CD8-positive, alpha-beta memory T cell (primary cell): ENCODE data around the gene TIAM1. TPM values are rescaled to one million over a fixed set of nuclear protein-coding genes. Genes with fewer than 3 reads are reported as not detected.
A peak's percentile ranks its signal among the peaks of the same experiment; 100 is the strongest.

Experiments used
- CTCF ChIA-PET: fragments of 350-600 bp; sonication (Branson Sonifier 250); formaldehyde crosslinking; loops from one replicate; lab custom pipeline; 2021; ENCODE audit warnings: antibody characterized with exemption; lab: Charles Lee
- POLR2A ChIA-PET: fragments of 350-600 bp; sonication (Branson Sonifier 250); formaldehyde crosslinking; loops from one replicate; lab custom pipeline; 2021; ENCODE audit warnings: antibody characterized with exemption; lab: Charles Lee
- DNase-seq, 5 donors: peaks; one replicate each; pipeline versions ENCODE4 v3.0.0 to v3.0.0-alpha.2; 2020 to 2022; ENCODE audit warnings: mixed read lengths in 1 of 5
- H3K27ac ChIP-seq: one replicate; pipeline ENCODE4 v1.7.0; 2013; ENCODE audit warnings: low read depth, mild to moderate bottlenecking, low read length, moderate library complexity
- H3K27me3 ChIP-seq: 2 replicates; pipeline ENCODE4 v1.7.0; 2013; ENCODE audit warnings: low read length, mild to moderate bottlenecking; ENCODE audit not compliant: insufficient read depth, poor library complexity, severe bottlenecking
- H3K36me3 ChIP-seq: 2 replicates; pipeline ENCODE4 v1.7.0; 2013; ENCODE audit warnings: mild to moderate bottlenecking, low read length, moderate library complexity; ENCODE audit not compliant: insufficient read depth
- H3K4me1 ChIP-seq: 2 replicates; pipeline ENCODE4 v1.7.0; 2013; ENCODE audit warnings: mild to moderate bottlenecking, low read length, moderate library complexity; ENCODE audit not compliant: insufficient read depth
- H3K4me3 ChIP-seq: 2 replicates; pipeline ENCODE4 v1.7.0; 2013; ENCODE audit warnings: mild to moderate bottlenecking, low read length
- H3K9me3 ChIP-seq: 2 replicates; pipeline ENCODE4 v1.7.0; 2013; ENCODE audit warnings: mild to moderate bottlenecking, low read length
- H3K27ac Mint-ChIP-seq, 8 donors: one replicate each; pipeline ENCODE4 v1.8.0; 2020 to 2021; ENCODE audit warnings: mixed read lengths in 8 of 8, mild to moderate bottlenecking in 6 of 8, inconsistent platforms in 3 of 8, moderate library complexity in 3 of 8
- H3K27me3 Mint-ChIP-seq, 2 donors: one replicate each; pipeline ENCODE4 v1.8.0; 2020 to 2021; ENCODE audit warnings: mixed read lengths in 2 of 2, mild to moderate bottlenecking in 1 of 2, moderate library complexity in 1 of 2
- H3K36me3 Mint-ChIP-seq, 3 donors: one replicate each; pipeline ENCODE4 v1.8.0; 2020 to 2021; ENCODE audit warnings: mixed read lengths in 3 of 3, inconsistent platforms in 1 of 3, mild to moderate bottlenecking in 1 of 3
- H3K4me1 Mint-ChIP-seq, 3 donors: one replicate each; pipeline ENCODE4 v1.8.0; 2020 to 2021; ENCODE audit warnings: mixed read lengths in 3 of 3, inconsistent platforms in 1 of 3, mild to moderate bottlenecking in 1 of 3
- H3K4me3 Mint-ChIP-seq, 7 donors: one replicate each; pipeline ENCODE4 v1.8.0; 2020 to 2021; ENCODE audit warnings: mixed read lengths in 7 of 7, mild to moderate bottlenecking in 6 of 7, moderate library complexity in 4 of 7, inconsistent platforms in 2 of 7
- H3K9me3 Mint-ChIP-seq, 5 donors: one replicate each; pipeline ENCODE4 v1.8.0; 2020 to 2022; ENCODE audit warnings: mixed read lengths in 5 of 5, mild to moderate bottlenecking in 3 of 5, moderate library complexity in 2 of 5, inconsistent platforms in 1 of 5
- polyA plus RNA-seq: library from polyadenylated mRNA; unstranded; fragments of 300-500 nt; fragmentation: Illumina TruSeq; gene quantifications from one replicate; pipeline ENCODE4 v1.2.3, GENCODE V29; 2021
- total RNA-seq, 2 experiments: library from RNA; stranded (reverse); gene quantifications; one replicate each; pipeline ENCODE4 v1.2.3, GENCODE V29; 2021

Gene TIAM1
- total RNA-seq (10 to 100 TPM; 37.3 to 37.4 TPM), polyA plus RNA-seq (6.3 TPM)

- Histone ChIP-seq H3K4me3 (peak within 1 kb of the TSS; percentile 55), H3K27me3 (peaks cover 19% of the 10 kb centered on the region), H3K9me3 (no peaks in the 10 kb centered on the region), H3K4me1 (peaks cover 17% of the 10 kb centered on the region), H3K36me3 (no peaks in the 10 kb centered on the region), H3K27ac (no peak within 1 kb of the TSS)
- peak in 1 of 5 donors; percentile 7 for DNase-seq
- Mint-ChIP-seq H3K4me3 (peak within 1 kb of the TSS; percentile 78 to 94 (median 86)), H3K9me3 (no peaks in the 10 kb centered on the region), H3K27ac (peak within 1 kb of the TSS in 3 of 8 donors; percentile 81 to 92 (median 86)), H3K36me3 (peaks cover 0 to 3% (median 2%) of the 10 kb centered on the region in 3 donors), H3K4me1 (peaks cover 8 to 58% (median 25%) of the 10 kb centered on the region in 3 donors), H3K27me3 (peaks cover 12 to 51% of the 10 kb centered on the region in 2 donors)
- POLR2A ChIA-PET: no interaction called here
- CTCF ChIA-PET: no interaction called here
Measured at GRCh38 chr21:31343680-31344480, at the start of gene TIAM1. Gene TIAM1 (minus strand): TSS chr21:31344261. CDS start chr21:31266972, 77,289 bp downstream.

GRCh38 chr21:31387560-31388186 is 43.6 kb upstream of the TIAM1 start:
- Mint-ChIP-seq H3K27me3 (peaks cover 0 to 6% of the 10 kb centered on the region in 2 donors), H3K4me1 (no peaks in the 10 kb centered on the region), H3K4me3 (no peak overlapping the region), H3K9me3 (peaks cover 0 to 2% (median 0%) of the 10 kb centered on the region in 5 donors), H3K36me3 (no peaks in the 10 kb centered on the region), H3K27ac (peak overlapping the region in 1 of 8 donors; percentile 78)
- no peak overlapping the region for H3K27ac ChIP-seq
- ChIA-PET CTCF (no interaction called here), POLR2A (no interaction called here)
- no peaks in the 10 kb centered on the region for H3K9me3 ChIP-seq
- H3K27me3 ChIP-seq: no peaks in the 10 kb centered on the region
- DNase-seq: no peak
- no peak overlapping the region for H3K4me3 ChIP-seq
- no peaks in the 10 kb centered on the region for H3K4me1 ChIP-seq
- no peaks in the 10 kb centered on the region for H3K36me3 ChIP-seq

- Mint-ChIP-seq H3K36me3 (no peaks in the 10 kb centered on the region), H3K4me1 (no peaks in the 10 kb centered on the region), H3K27ac (no peak overlapping the region), H3K9me3 (no peaks in the 10 kb centered on the region), H3K4me3 (no peak overlapping the region), H3K27me3 (peaks cover 0 to 6% of the 10 kb centered on the region in 2 donors)
- H3K36me3 ChIP-seq: no peaks in the 10 kb centered on the region
- ChIA-PET POLR2A (no interaction called here), CTCF (no interaction called here)
- H3K27ac ChIP-seq: no peak overlapping the region
- no peaks in the 10 kb centered on the region for H3K4me1 ChIP-seq
- no peak overlapping the region for H3K4me3 ChIP-seq
- no peaks in the 10 kb centered on the region for H3K9me3 ChIP-seq
- H3K27me3 ChIP-seq: no peaks in the 10 kb centered on the region
- DNase-seq: no peak
Measured at GRCh38 chr21:31386006-31386405, 41.9 kb upstream of the TIAM1 start.

- no peak overlapping the region for H3K4me3 Mint-ChIP-seq
- no peaks in the 10 kb centered on the region for H3K36me3 Mint-ChIP-seq
- Histone ChIP-seq H3K27me3 (no peaks in the 10 kb centered on the region), H3K4me1 (no peaks in the 10 kb centered on the region), H3K9me3 (no peaks in the 10 kb centered on the region), H3K27ac (no peak overlapping the region), H3K36me3 (no peaks in the 10 kb centered on the region), H3K4me3 (no peak overlapping the region)
- DNase-seq: no peak
- no peak overlapping the region for H3K27ac Mint-ChIP-seq
- ChIA-PET POLR2A (no interaction called here), CTCF (no interaction called here)
- no peaks in the 10 kb centered on the region for H3K4me1 Mint-ChIP-seq
- peaks cover 5 to 6% of the 10 kb centered on the region in 2 donors for H3K27me3 Mint-ChIP-seq
- H3K9me3 Mint-ChIP-seq: no peaks in the 10 kb centered on the region
Measured at GRCh38 chr21:31383770-31384169, 39.7 kb upstream of the TIAM1 start.

- H3K27me3 Mint-ChIP-seq: peaks cover 5 to 6% of the 10 kb centered on the region in 2 donors
- CTCF ChIA-PET: no interaction called here
Measured at GRCh38 chr21:31382060-31382459, 38.0 kb upstream of the TIAM1 start.

GRCh38 chr21:31376301-31376700 is 32.2 kb upstream of the TIAM1 start:
- ChIA-PET CTCF (no interaction called here), POLR2A (no interaction called here)
- Histone ChIP-seq H3K27me3 (no peaks in the 10 kb centered on the region), H3K9me3 (no peaks in the 10 kb centered on the region), H3K36me3 (no peaks in the 10 kb centered on the region), H3K4me3 (no peak overlapping the region), H3K27ac (no peak overlapping the region), H3K4me1 (no peaks in the 10 kb centered on the region)
- H3K9me3 Mint-ChIP-seq: peaks cover 0 to 2% (median 0%) of the 10 kb centered on the region in 5 donors
- peaks cover 0 to 5% of the 10 kb centered on the region in 2 donors for H3K27me3 Mint-ChIP-seq
- no peaks in the 10 kb centered on the region for H3K4me1 Mint-ChIP-seq
- H3K4me3 Mint-ChIP-seq: no peak overlapping the region
- no peak overlapping the region for H3K27ac Mint-ChIP-seq
- peaks cover 0 to 2% (median 0%) of the 10 kb centered on the region in 3 donors for H3K36me3 Mint-ChIP-seq
- DNase-seq: no peak

More at GRCh38 chr21:31382060-31382459, 38.0 kb upstream of the TIAM1 start:
- POLR2A ChIA-PET: no interaction called here
- Mint-ChIP-seq H3K27ac (no peak overlapping the region), H3K4me1 (no peaks in the 10 kb centered on the region), H3K36me3 (peaks cover 0 to 2% (median 0%) of the 10 kb centered on the region in 3 donors), H3K4me3 (no peak overlapping the region), H3K9me3 (peaks cover 0 to 2% (median 0%) of the 10 kb centered on the region in 5 donors)
- Histone ChIP-seq H3K36me3 (no peaks in the 10 kb centered on the region), H3K27ac (no peak overlapping the region), H3K4me3 (no peak overlapping the region), H3K27me3 (no peaks in the 10 kb centered on the region), H3K4me1 (no peaks in the 10 kb centered on the region), H3K9me3 (no peaks in the 10 kb centered on the region)
- no peak for DNase-seq

GRCh38 chr21:31374395-31374794 is 30.3 kb upstream of the TIAM1 start:
- H3K27me3 ChIP-seq: no peaks in the 10 kb centered on the region
- Mint-ChIP-seq H3K36me3 (peaks cover 0 to 2% (median 0%) of the 10 kb centered on the region in 3 donors), H3K27me3 (peaks cover 0 to under 1% of the 10 kb centered on the region in 2 donors), H3K4me1 (no peaks in the 10 kb centered on the region), H3K27ac (no peak overlapping the region), H3K9me3 (peaks cover 0 to 2% (median 0%) of the 10 kb centered on the region in 5 donors), H3K4me3 (no peak overlapping the region)
- H3K4me1 ChIP-seq: no peaks in the 10 kb centered on the region
- no peaks in the 10 kb centered on the region for H3K9me3 ChIP-seq
- H3K4me3 ChIP-seq: no peak overlapping the region
- H3K36me3 ChIP-seq: no peaks in the 10 kb centered on the region
- no peak for DNase-seq
- CTCF ChIA-PET: no interaction called here
- POLR2A ChIA-PET: no interaction called here
- H3K27ac ChIP-seq: no peak overlapping the region

- peaks cover 0 to 3% (median 0%) of the 10 kb centered on the region in 5 donors for H3K9me3 Mint-ChIP-seq
- H3K4me3 ChIP-seq: no peak overlapping the region
- no peak overlapping the region for H3K4me3 Mint-ChIP-seq
- CTCF ChIA-PET: no interaction called here
- H3K36me3 Mint-ChIP-seq: peaks cover 0 to 2% (median 0%) of the 10 kb centered on the region in 3 donors
- no peaks in the 10 kb centered on the region for H3K27me3 ChIP-seq
- no peaks in the 10 kb centered on the region for H3K4me1 ChIP-seq
- H3K4me1 Mint-ChIP-seq: no peaks in the 10 kb centered on the region
- no peaks in the 10 kb centered on the region for H3K27me3 Mint-ChIP-seq
- no peaks in the 10 kb centered on the region for H3K9me3 ChIP-seq
- no peak overlapping the region for H3K27ac ChIP-seq
- no peak overlapping the region for H3K27ac Mint-ChIP-seq
- H3K36me3 ChIP-seq: no peaks in the 10 kb centered on the region
- POLR2A ChIA-PET: no interaction called here
- no peak for DNase-seq
Measured at GRCh38 chr21:31372471-31372765, 28.4 kb upstream of the TIAM1 start.
